WTC11 (cell line): ENCODE results near the gene INSL3.

Experiments used
- CTCF ChIP-seq: fragments of 200-600 bp; IDR thresholded peaks from 2 replicates; pipeline ENCODE4 v1.8.0; 2022; ENCODE audit warnings: antibody characterized with exemption
- E2F1 ChIP-seq: sonication (generic); formaldehyde crosslinking; IDR thresholded peaks from 2 replicates; pipeline ENCODE4 v1.8.0; 2022; ENCODE audit warnings: mild to moderate bottlenecking, missing genetic modification reagents
- MXD4 ChIP-seq: fragments of 250-450 bp; sonication (Bioruptor Pico); IDR thresholded peaks from 2 replicates; pipeline ENCODE4 v1.8.0; 2021; ENCODE audit warnings: mild to moderate bottlenecking, moderate library complexity, borderline replicate concordance
- USF1 ChIP-seq: sonication (generic); formaldehyde crosslinking; IDR thresholded peaks from 2 replicates; pipeline ENCODE4 v1.8.0; 2022; ENCODE audit warnings: mild to moderate bottlenecking, missing genetic modification reagents
- ZNF138 ChIP-seq: sonication (generic); formaldehyde crosslinking; conservative IDR thresholded peaks from 2 replicates; pipeline ENCODE4 v1.8.1; 2022; ENCODE audit warnings: mild to moderate bottlenecking, moderate library complexity, missing genetic modification reagents

GRCh38 chr19:17797424-17798201, 23.7 kb downstream of the INSL3 start:
- no peak for TF ChIP-seq USF1
- TF ChIP-seq E2F1 (CRISPR knock-in tag), result no peak
- no peak for TF ChIP-seq CTCF
- no peak for TF ChIP-seq ZNF138 (CRISPR knock-in tag)
- TF ChIP-seq MXD4 (CRISPR knock-in tag), result no peak
